GM19099 (cell line): ENCODE data around the gene MIA2.

Experiments used
- POLR2A ChIP-seq: IDR thresholded peaks from 3 replicates; pipeline ENCODE4 v1.6.1; 2011; ENCODE audit warnings: low read depth; ENCODE audit not compliant: insufficient read length; ENCODE audit errors: extremely low read depth

The MIA2 gene

GRCh38 chr14:39233680-39234326 lies at the start of gene MIA2:
MIA2 (plus strand) TSS chr14:39233915; CDS start chr14:39234115, 200 bp downstream.
- no peak for TF ChIP-seq POLR2A

- no peak for TF ChIP-seq POLR2A
Measured at GRCh38 chr14:39184628-39185255, 49.0 kb upstream of the MIA2 start.

GRCh38 chr14:39185256-39186049 lies 48.3 kb upstream of the MIA2 start:
- no peak for TF ChIP-seq POLR2A

- TF ChIP-seq POLR2A = no peak
Measured at GRCh38 chr14:39186941-39187525, 46.7 kb upstream of the MIA2 start.

- no peak for TF ChIP-seq POLR2A
Measured at GRCh38 chr14:39203659-39204606, 29.8 kb upstream of the MIA2 start.

- no peak for TF ChIP-seq POLR2A
Measured at GRCh38 chr14:39211109-39211741, 22.5 kb upstream of the MIA2 start.

GRCh38 chr14:39212034-39212433 lies 21.7 kb upstream of the MIA2 start:
- TF ChIP-seq POLR2A = no peak

GRCh38 chr14:39212693-39213092 lies 21.0 kb upstream of the MIA2 start:
- no peak for TF ChIP-seq POLR2A

- TF ChIP-seq POLR2A = no peak
Measured at GRCh38 chr14:39217214-39217879, 16.4 kb upstream of the MIA2 start.

- no peak for TF ChIP-seq POLR2A
Measured at GRCh38 chr14:39218171-39218769, 15.4 kb upstream of the MIA2 start.

GRCh38 chr14:39219075-39219499 lies 14.6 kb upstream of the MIA2 start:
- no peak for TF ChIP-seq POLR2A

GRCh38 chr14:39228044-39228443 lies 5.7 kb upstream of the MIA2 start:
- TF ChIP-seq POLR2A = no peak

GRCh38 chr14:39228509-39229221 lies 5.0 kb upstream of the MIA2 start:
- no peak for TF ChIP-seq POLR2A

- no peak for TF ChIP-seq POLR2A
Measured at GRCh38 chr14:39229222-39229543, 4.5 kb upstream of the MIA2 start.
